K562 (cell line): ENCODE results near the gene KLC3. TPM values are rescaled to one million over a fixed set of nuclear protein-coding genes. Genes with fewer than 3 reads are reported as not detected.
A peak's percentile ranks its signal among the peaks of the same experiment; 100 is the strongest.

ENCODE experiments used
- ATAC-seq: fragments of 200-7000 bp; cut with Tn5 transposase; 3 replicates; pipeline ENCODE4 v1.9.1; 2020; ENCODE audit warnings: moderate library complexity
- BruUV-seq: library from RNA; stranded (reverse); fragments of 400-500 nt; replicated peaks from 2 replicates; lab custom pipeline; 2021; lab: Mats Ljungman, UMichigan
- CTCF ChIA-PET: fragments of 300-600 bp; formaldehyde crosslinking; extraction: SDS; loops from one replicate; lab custom pipeline; 2021; ENCODE audit warnings: low intra/inter-chr PET ratio; lab: Yijun Ruan, JAX
- POLR2A ChIA-PET: fragments of 300-600, 350-650 bp; sonication (Branson Sonifier 250); formaldehyde crosslinking; extraction: SDS; loops from one replicate; lab custom pipeline; 2021; ENCODE audit warnings: antibody characterized with exemption, inconsistent platforms; lab: Yijun Ruan, JAX
- DNase-seq, 4 experiments: peaks; one replicate each; pipeline versions ENCODE4 v3.0.0 to v3.0.0-alpha.2; 2011 to 2018; ENCODE audit warnings: low spot score in 3 of 4, mixed read lengths in 3 of 4; ENCODE audit errors: extremely low read depth in 1 of 4
- FAIRE-seq: peaks from 2 replicates; lab custom pipeline; 2011; peaks lifted over from hg19 to GRCh38; lab: Jason Lieb, UNC
- H2AFZ ChIP-seq: 2 replicates; pipeline ENCODE4 v1.6.0; 2011; ENCODE audit warnings: low read depth, low read length, control low read depth, inconsistent platforms
- H3K27ac ChIP-seq: fragments of 200-600 bp; 3 replicates; pipeline ENCODE4 v1.8.0; 2011; ENCODE audit warnings: low read depth, mild to moderate bottlenecking, control low read depth, inconsistent platforms, low read length, moderate library complexity, mixed read lengths; ENCODE audit errors: extremely low read depth
- H3K27me3 ChIP-seq, 2 experiments: fragments of 300-600 bp in 1 of 2; 2 replicates in 1 of 2; 3 replicates in 1 of 2; pipeline versions ENCODE4 v1.6.0 to v1.8.0; 2011; ENCODE audit warnings: inconsistent platforms in 2 of 2, low read length in 2 of 2, mild to moderate bottlenecking in 1 of 2, mixed read lengths in 1 of 2, moderate library complexity in 1 of 2; ENCODE audit not compliant: control insufficient read depth in 2 of 2, insufficient read depth in 2 of 2
- H3K36me3 ChIP-seq: fragments of 300-600 bp; 3 replicates; pipeline ENCODE4 v1.8.0; 2011; ENCODE audit warnings: mild to moderate bottlenecking, low read length, inconsistent platforms; ENCODE audit not compliant: control insufficient read depth, insufficient read depth
- H3K4me1 ChIP-seq, 2 experiments: fragments of 200-600 bp in 1 of 2; replicated peaks in 1 of 2; 2 replicates in 1 of 2; 3 replicates in 1 of 2; pipeline versions ENCODE4 v1.5.1 to v1.8.0; 2011; ENCODE audit warnings: inconsistent platforms in 2 of 2, low read length in 2 of 2, mild to moderate bottlenecking in 1 of 2, mixed read lengths in 1 of 2, moderate library complexity in 1 of 2; ENCODE audit not compliant: control insufficient read depth in 2 of 2, insufficient read depth in 2 of 2
- H3K4me2 ChIP-seq: 2 replicates; pipeline ENCODE4 v1.6.1; 2011; ENCODE audit warnings: low read length, control low read depth, inconsistent platforms, mixed read lengths; ENCODE audit not compliant: insufficient read depth
- H3K4me3 ChIP-seq: fragments of 200-600 bp; sonication (generic), shearing (Covaris generic); 2 replicates; pipeline ENCODE4 v1.5.1; 2016; ENCODE audit warnings: control low read depth, inconsistent platforms
- H3K79me2 ChIP-seq: fragments of 200-600 bp; 3 replicates; pipeline ENCODE4 v1.8.0; 2011; ENCODE audit warnings: low read length, inconsistent platforms; ENCODE audit not compliant: control insufficient read depth, insufficient read depth
- H3K9ac ChIP-seq, 2 experiments: 2 replicates each; pipeline versions ENCODE4 v1.6.0 to v1.6.1; 2011; ENCODE audit warnings: low read depth in 2 of 2, low read length in 2 of 2, control low read depth in 1 of 2, inconsistent platforms in 1 of 2, mild to moderate bottlenecking in 1 of 2, mixed read lengths in 1 of 2; ENCODE audit not compliant: insufficient read depth in 1 of 2
- H3K9me1 ChIP-seq: one replicate; pipeline ENCODE4 v1.6.0; 2011; ENCODE audit warnings: inconsistent platforms, mild to moderate bottlenecking, low read length, moderate library complexity; ENCODE audit not compliant: control insufficient read depth, insufficient read depth
- H3K9me3 ChIP-seq: replicated peaks from 2 replicates; pipeline ENCODE4 v1.5.1; 2011; ENCODE audit warnings: low read depth, low read length, inconsistent platforms; ENCODE audit not compliant: control insufficient read depth, insufficient read depth
- H4K20me1 ChIP-seq: replicated peaks from 2 replicates; pipeline ENCODE4 v1.6.1; 2011; ENCODE audit warnings: low read length, inconsistent platforms, mixed read lengths; ENCODE audit not compliant: control insufficient read depth, insufficient read depth
- PCBP1 ChIP-seq: fragments of 200-400 bp; formaldehyde crosslinking; IDR thresholded peaks from 2 replicates; pipeline ENCODE4 v1.6.1; 2018; ENCODE audit warnings: mild to moderate bottlenecking, low read depth, low read length; ENCODE audit not compliant: poor library complexity, severe bottlenecking
- POLR2G ChIP-seq: fragments of 200-400 bp; formaldehyde crosslinking; IDR thresholded peaks from 2 replicates; pipeline ENCODE4 v1.6.1; 2017; ENCODE audit warnings: low read depth, mild to moderate bottlenecking, antibody characterized with exemption, low read length, moderate library complexity
- ZBTB40 ChIP-seq, 2 experiments: fragments of 450-650 bp in 1 of 2; sonication (generic) in 1 of 2; formaldehyde crosslinking in 1 of 2; IDR thresholded peaks; 2 replicates each; pipeline versions ENCODE4 v1.7.1 to v1.9.0; 2016 to 2022; ENCODE audit warnings: inconsistent platforms in 1 of 2, mild to moderate bottlenecking in 1 of 2, missing genetic modification reagents in 1 of 2
- whole genome bisulfite sequencing: fragments of 100-300 bp; shearing (Covaris generic); methylation state at CpG from one replicate; pipeline ENCODE4 v1.1.6; 2016; ENCODE audit warnings: low coverage, mixed read lengths; ENCODE audit not compliant: insufficient coverage; ENCODE audit errors: missing lambda C conversion rate; 5-methylcytosine and 5-hydroxymethylcytosine counted together
- in situ Hi-C: fragments of 300-500 bp; cut with MboI; formaldehyde crosslinking; loops from 4 replicates; pipeline ENCODE4 v1.15.0; 2018; ENCODE audit warnings: inconsistent platforms, mixed read lengths
- intact Hi-C: fragments of 100-400 bp; cut with micrococcal nuclease; formaldehyde crosslinking; loops from 2 replicates; pipeline ENCODE4 v1.14.2; 2022
- polyA plus RNA-seq, 8 experiments: library from polyadenylated mRNA; depleted of rRNA in 4 of 8; stranded (reverse) in 5 of 8; unstranded in 3 of 8; fragments of >200 nt; fragmentation: Nextera tagmentation in 2 of 8; fragmentation: Illumina TruSeq in 1 of 8; extraction: Ambion mirVana in 2 of 8; extraction: Trizol in 1 of 8; gene quantifications; 2 replicates each; pipeline versions ENCODE4 v1.2.1 to v1.2.3, GENCODE V29; 2011 to 2014; ENCODE audit warnings: inconsistent platforms in 1 of 8, missing spikeins in 1 of 8
- total RNA-seq, 7 experiments: library from RNA; depleted of rRNA in 6 of 7; stranded (reverse); fragments of >200 nt in 6 of 7; fragmentation: Illumina TruSeq in 2 of 7; extraction: Trizol in 2 of 7; gene quantifications; 2 replicates each; pipeline versions ENCODE4 v1.2.1 to v1.2.3, GENCODE V29; 2011 to 2021; ENCODE audit warnings: low replicate concordance in 1 of 7

Gene KLC3
- total and polyA plus RNA-seq, 9 of the 15 experiments (the other 6 are each of a cell fraction or from before 2014, with no cell fraction given) = 0.03 to 1.2 (median 0.59) TPM; not detected in 3

GRCh38 chr19:45297674-45298073, 42.9 kb upstream of the KLC3 start:
- H3K4me1 ChIP-seq = peaks cover 9 to 20% of the 10 kb centered on the region in 2 experiments; a peak in 3 of 5 replicates

More at GRCh38 chr19:45297674-45298073, 42.9 kb upstream of the KLC3 start:
- no peak overlapping the region for H3K4me2 ChIP-seq
- no peak for FAIRE-seq
- no peaks in the 10 kb centered on the region; the same call in 2 of the 3 replicates for H3K36me3 ChIP-seq
- CTCF ChIA-PET = no interaction called here
- TF ChIP-seq POLR2G (0 out of 2 replicates have a peak, but pooled peaks have one; percentile 25), PCBP1 (peak; percentile 36), ZBTB40 (IDR thresholded peaks at IDR 0.05) (no peak), ZBTB40 (CRISPR knock-in tag; IDR thresholded peaks at IDR 0.05) (no peak)
- no peaks in the 10 kb centered on the region for H4K20me1 ChIP-seq
- ATAC-seq = no peak
- no peaks in the 10 kb centered on the region for H3K9me3 ChIP-seq
- H2AFZ ChIP-seq = no peak overlapping the region
- H3K27me3 ChIP-seq = no peaks in the 10 kb centered on the region
- WGBS = 40% methylated on average over 1 of the region's 18 CpGs
- no peaks in the 10 kb centered on the region for H3K79me2 ChIP-seq
- in situ Hi-C loops (no loop called here), intact Hi-C loops (no loop called here)
- no peaks in the 10 kb centered on the region for H3K9me1 ChIP-seq
- no peak overlapping the region for H3K27ac ChIP-seq
- no peak overlapping the region for H3K4me3 ChIP-seq
- no peak for DNase-seq
- POLR2A ChIA-PET = no interaction called here
- H3K9ac ChIP-seq = no peak overlapping the region
- no TSS peak for BruUV-seq
